Measurements from ENCODE around the gene KIF16B.
"Not testable (repeated sequence)": the region's sequence is repeated elsewhere in the genome, so short reads cannot be mapped to it uniquely, and the experiment has no call there.

KIF16B gene

GRCh38 chr20:16599257-16599656, 26.0 kb upstream of the KIF16B start:
- Histone ChIP-seq H3K27ac (no peak overlapping the region), H3K36me3 (replicated peaks) (no peaks in the 10 kb centered on the region), H3K4me3 (ENCODE audit: low read depth, low read length) (no peak overlapping the region), H3K27me3 (replicated peaks) (no peaks in the 10 kb centered on the region)
- DNase-seq = no peak
- no peak for TF ChIP-seq CTCF (IDR thresholded peaks at IDR 0.05; ENCODE audit: low read depth, low read length, missing control alignments)
- in situ Hi-C loops (cut with HindIII; ENCODE audit: low pct_ligation_motif_present, low sequenced_read_pairs) = no loop called here

- Histone ChIP-seq H3K27ac (no peak overlapping the region), H3K4me3 (ENCODE audit: low read depth, low read length) (no peak overlapping the region), H3K27me3 (replicated peaks) (no peaks in the 10 kb centered on the region), H3K36me3 (replicated peaks) (no peaks in the 10 kb centered on the region)
- in situ Hi-C loops (cut with HindIII; ENCODE audit: low pct_ligation_motif_present, low sequenced_read_pairs) = no loop called here
- no peak for DNase-seq
- TF ChIP-seq CTCF (IDR thresholded peaks at IDR 0.05; ENCODE audit: low read depth, low read length, missing control alignments) = no peak
Observed at GRCh38 chr20:16596991-16597390, 23.7 kb upstream of the KIF16B start.

GRCh38 chr20:16596404-16596803, 23.2 kb upstream of the KIF16B start:
- H3K36me3 ChIP-seq (replicated peaks); in situ Hi-C loops (cut with HindIII; ENCODE audit: low pct_ligation_motif_present, low sequenced_read_pairs); H3K27me3 ChIP-seq (replicated peaks); DNase-seq; H3K27ac ChIP-seq; H3K4me3 ChIP-seq (ENCODE audit: low read depth, low read length): not testable (repeated sequence)

GRCh38 chr20:16595376-16595775, 22.1 kb upstream of the KIF16B start:
- no peak for TF ChIP-seq CTCF (IDR thresholded peaks at IDR 0.05; ENCODE audit: low read depth, low read length, missing control alignments)
- no peak for DNase-seq
- no peak overlapping the region for H3K27ac ChIP-seq
- no peaks in the 10 kb centered on the region for H3K27me3 ChIP-seq (replicated peaks)
- in situ Hi-C loops (cut with HindIII; ENCODE audit: low pct_ligation_motif_present, low sequenced_read_pairs) = no loop called here
- no peak overlapping the region for H3K4me3 ChIP-seq (ENCODE audit: low read depth, low read length)
- no peaks in the 10 kb centered on the region for H3K36me3 ChIP-seq (replicated peaks)

GRCh38 chr20:16590041-16590633, 16.9 kb upstream of the KIF16B start:
- Histone ChIP-seq H3K27me3 (replicated peaks) (no peaks in the 10 kb centered on the region), H3K27ac (no peak overlapping the region), H3K36me3 (replicated peaks) (no peaks in the 10 kb centered on the region), H3K4me3 (ENCODE audit: low read depth, low read length) (no peak overlapping the region)
- DNase-seq = no peak
- in situ Hi-C loops (cut with HindIII; ENCODE audit: low pct_ligation_motif_present, low sequenced_read_pairs) = no loop called here
- no peak for TF ChIP-seq CTCF (IDR thresholded peaks at IDR 0.05; ENCODE audit: low read depth, low read length, missing control alignments)

GRCh38 chr20:16589623-16590022, 16.4 kb upstream of the KIF16B start:
- Histone ChIP-seq H3K4me3 (ENCODE audit: low read depth, low read length) (no peak overlapping the region), H3K36me3 (replicated peaks) (no peaks in the 10 kb centered on the region), H3K27me3 (replicated peaks) (no peaks in the 10 kb centered on the region), H3K27ac (no peak overlapping the region)
- TF ChIP-seq CTCF (IDR thresholded peaks at IDR 0.05; ENCODE audit: low read depth, low read length, missing control alignments) = no peak
- no peak for DNase-seq
- in situ Hi-C loops (cut with HindIII; ENCODE audit: low pct_ligation_motif_present, low sequenced_read_pairs) = no loop called here
